ENCODE measurements around the gene LRRC27.

- no peak for TF ChIP-seq EZH2 (IDR thresholded peaks at IDR 0.05; ENCODE audit: low read length, missing control alignments)
- TF ChIP-seq CTCF (conservative IDR thresholded peaks at IDR 0.05 in 1 of 2, IDR thresholded peaks at IDR 0.05 in 1 of 2; ENCODE audit: low read depth in 1 of 2, low read length in 2 of 2): no peak
These were observed 10.3 kb upstream of the LRRC27 start for GRCh38 chr10:132321726-132322125.
